Left lung (tissue), 10 donors: ENCODE results near the gene ACSL4. TPM values are rescaled to one million over a fixed set of nuclear protein-coding genes. Genes with fewer than 3 reads are reported as not detected.
A peak's percentile ranks its signal among the peaks of the same experiment; 100 is the strongest.

Experiments used
- ATAC-seq: fragments of 200-7000 bp; cut with Tn5 transposase; one replicate; pipeline ENCODE4 v1.9.1; 2020; ENCODE audit warnings: moderate library complexity
- DNase-seq, 4 donors: peaks; one replicate each; pipeline ENCODE4 v3.0.0-alpha.2; 2013 to 2020
- H3K27ac ChIP-seq, 2 donors: fragments of 200-600 bp; sonication (generic) in 1 of 2; one replicate each; pipeline versions ENCODE4 v1.5.0 to v1.8.0; 2020 to 2021
- H3K27me3 ChIP-seq, 2 donors: fragments of 200-600 bp; sonication (generic) in 1 of 2; one replicate each; pipeline versions ENCODE4 v1.5.0 to v1.8.0; 2020 to 2021
- H3K36me3 ChIP-seq, 2 donors: fragments of 200-600 bp; sonication (generic) in 1 of 2; one replicate each; pipeline versions ENCODE4 v1.5.0 to v1.8.0; 2020 to 2021
- H3K4me1 ChIP-seq, 2 donors: fragments of 200-600 bp; one replicate each; pipeline ENCODE4 v1.8.0; 2021
- H3K4me3 ChIP-seq, 2 donors: fragments of 200-600 bp; sonication (generic) in 1 of 2; one replicate each; pipeline versions ENCODE4 v1.5.0 to v1.8.0; 2020 to 2021; ENCODE audit warnings: mild to moderate bottlenecking in 1 of 2
- H3K9me3 ChIP-seq, 2 donors: fragments of 200-600 bp; sonication (generic) in 1 of 2; one replicate each; pipeline versions ENCODE4 v1.5.0 to v1.8.0; 2020 to 2021
- intact Hi-C, 2 donors: fragments of 100-400 bp; cut with DNase I; formaldehyde crosslinking; loops; one replicate each; pipeline versions ENCODE4 v1.11.2 to v1.14.2; 2022
- polyA plus RNA-seq, 6 donors: library from polyadenylated mRNA; unstranded; fragments of 120-200 nt; gene quantifications; one replicate each; pipeline ENCODE4 v1.2.1, GENCODE V29; 2013; ENCODE audit not compliant: insufficient read length in 6 of 6
- total RNA-seq, 2 donors: library from RNA; stranded (reverse); fragmentation: NEBNext Ultra II Directional; extraction: Animal tissue kit (Norgen Biotek cat#: 25700); gene quantifications; one replicate each; pipeline ENCODE4 v1.2.1, GENCODE V29; 2021
- TF ChIP-seq, protein P1 (sequence below), 2 donors: fragments of 200-600 bp; sonication (generic) in 1 of 2; IDR thresholded peaks; one replicate each; pipeline versions ENCODE4 v1.5.0 to v1.8.0; 2021; ENCODE audit warnings: antibody characterized with exemption in 2 of 2
- donor health status: DM: no; HTN: yes; CAD: no.
- donor health status: DM: no; HTN: no; CAD: no.

ACSL4 gene
- total and polyA plus RNA-seq, 8 donors: 13.2 to 93.9 (median 15.4) TPM

DNA sequence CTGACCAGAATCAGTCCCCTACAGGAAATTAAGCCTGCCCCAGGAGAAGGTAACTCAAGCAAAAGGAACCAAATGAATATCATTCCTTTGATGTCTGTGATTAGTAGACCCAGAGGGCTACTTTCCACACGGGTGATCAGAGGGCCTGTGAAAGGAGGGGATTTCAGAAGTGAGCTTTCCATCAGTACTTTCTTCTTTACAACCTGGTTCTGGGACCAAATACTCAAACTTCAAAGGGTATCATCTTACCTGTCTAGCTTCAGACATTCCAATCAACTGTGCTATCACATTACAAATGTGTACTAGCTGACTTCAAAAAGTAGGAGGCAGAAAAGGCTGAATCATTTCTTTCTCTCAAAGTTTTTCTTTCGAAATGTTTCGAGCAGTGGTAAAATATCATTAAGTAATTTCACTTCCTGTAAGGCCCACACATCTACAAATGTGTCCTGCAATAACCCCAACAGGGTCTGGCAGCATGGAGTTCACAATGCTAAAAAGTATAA, 23.9 kb downstream of the ACSL4 start:
- H3K27ac ChIP-seq: peak overlapping the region in 1 of 2 donors; percentile 53
- no peak overlapping the region for H3K4me3 ChIP-seq
- H3K36me3 ChIP-seq: no peaks in the 10 kb centered on the region
- H3K27me3 ChIP-seq: no peaks in the 10 kb centered on the region
- peak; percentile 31 for ATAC-seq
- TF ChIP-seq, protein P1, sequence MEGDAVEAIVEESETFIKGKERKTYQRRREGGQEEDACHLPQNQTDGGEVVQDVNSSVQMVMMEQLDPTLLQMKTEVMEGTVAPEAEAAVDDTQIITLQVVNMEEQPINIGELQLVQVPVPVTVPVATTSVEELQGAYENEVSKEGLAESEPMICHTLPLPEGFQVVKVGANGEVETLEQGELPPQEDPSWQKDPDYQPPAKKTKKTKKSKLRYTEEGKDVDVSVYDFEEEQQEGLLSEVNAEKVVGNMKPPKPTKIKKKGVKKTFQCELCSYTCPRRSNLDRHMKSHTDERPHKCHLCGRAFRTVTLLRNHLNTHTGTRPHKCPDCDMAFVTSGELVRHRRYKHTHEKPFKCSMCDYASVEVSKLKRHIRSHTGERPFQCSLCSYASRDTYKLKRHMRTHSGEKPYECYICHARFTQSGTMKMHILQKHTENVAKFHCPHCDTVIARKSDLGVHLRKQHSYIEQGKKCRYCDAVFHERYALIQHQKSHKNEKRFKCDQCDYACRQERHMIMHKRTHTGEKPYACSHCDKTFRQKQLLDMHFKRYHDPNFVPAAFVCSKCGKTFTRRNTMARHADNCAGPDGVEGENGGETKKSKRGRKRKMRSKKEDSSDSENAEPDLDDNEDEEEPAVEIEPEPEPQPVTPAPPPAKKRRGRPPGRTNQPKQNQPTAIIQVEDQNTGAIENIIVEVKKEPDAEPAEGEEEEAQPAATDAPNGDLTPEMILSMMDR (IDR thresholded peaks at IDR 0.05): no peak
- peak in 1 of 4 donors; percentile 32 for DNase-seq
- no peaks in the 10 kb centered on the region for H3K9me3 ChIP-seq
- intact Hi-C loops: loop anchor here in 1 of 2 donors (10.0 kb wide), 1 partner anchor 146 kb away; no protein-coding TSS in a partner anchor
- H3K4me1 ChIP-seq: peaks cover 0 to 68% of the 10 kb centered on the region in 2 donors

DNA sequence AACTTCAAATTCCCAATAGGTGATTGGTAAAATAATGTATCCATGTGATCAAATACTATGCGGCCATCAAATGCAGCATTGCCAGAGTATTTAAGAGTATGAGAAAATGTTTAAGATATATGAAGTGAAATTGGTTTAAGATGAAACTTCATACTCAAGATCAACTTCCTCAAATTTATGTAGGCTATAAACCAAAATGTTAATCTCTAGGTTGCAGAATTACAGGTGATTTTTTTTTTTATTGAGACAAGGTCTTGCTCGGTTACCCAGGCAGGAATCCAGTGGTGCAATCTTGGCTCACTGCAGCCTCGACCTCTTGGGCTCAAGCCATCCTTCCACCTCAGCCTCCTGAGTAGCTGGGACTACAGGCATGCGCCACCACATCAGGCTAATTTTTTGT, 25.3 kb downstream of the ACSL4 start:
- no peak for ATAC-seq
- H3K27me3 ChIP-seq: no peaks in the 10 kb centered on the region
- no peak overlapping the region for H3K4me3 ChIP-seq
- no peak for DNase-seq
- no peaks in the 10 kb centered on the region for H3K9me3 ChIP-seq
- no peaks in the 10 kb centered on the region for H3K36me3 ChIP-seq
- H3K27ac ChIP-seq: peak overlapping the region in 1 of 2 donors; percentile 50
- peaks cover 0 to 53% of the 10 kb centered on the region in 2 donors for H3K4me1 ChIP-seq
- intact Hi-C loops: loop anchor here in 1 of 2 donors (10.0 kb wide), 1 partner anchor 147 kb away; no protein-coding TSS in a partner anchor
- TF ChIP-seq, protein P1 (IDR thresholded peaks at IDR 0.05): no peak

DNA sequence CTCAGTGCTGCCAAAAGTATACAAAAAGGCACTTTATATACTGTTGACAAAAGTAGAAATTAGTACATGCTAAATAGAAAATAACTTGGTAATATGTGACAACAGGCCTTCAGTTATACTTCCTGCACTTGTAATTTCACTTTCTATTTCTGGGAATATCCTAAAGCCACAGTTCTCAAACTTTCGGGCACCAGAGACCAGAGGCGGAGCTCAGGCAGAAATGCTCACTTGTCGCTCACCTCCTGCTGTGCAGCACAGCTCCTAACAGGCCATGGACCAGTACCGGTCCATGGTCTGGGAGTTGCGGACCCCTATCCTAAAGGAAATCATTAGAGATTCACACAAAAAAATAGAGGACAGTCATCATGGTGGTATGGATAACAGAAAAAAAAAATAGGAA, 25.7 kb downstream of the ACSL4 start:
- TF ChIP-seq, protein P1 (IDR thresholded peaks at IDR 0.05): no peak
- no peak overlapping the region for H3K4me3 ChIP-seq
- peaks cover 0 to 51% of the 10 kb centered on the region in 2 donors for H3K4me1 ChIP-seq
- no peaks in the 10 kb centered on the region for H3K27me3 ChIP-seq
- H3K36me3 ChIP-seq: no peaks in the 10 kb centered on the region
- intact Hi-C loops: loop anchor here in 1 of 2 donors (10.0 kb wide), 1 partner anchor 147 kb away; no protein-coding TSS in a partner anchor
- DNase-seq: no peak
- no peaks in the 10 kb centered on the region for H3K9me3 ChIP-seq
- ATAC-seq: peak; percentile 40
- H3K27ac ChIP-seq: peak overlapping the region in 1 of 2 donors; percentile 50

DNA sequence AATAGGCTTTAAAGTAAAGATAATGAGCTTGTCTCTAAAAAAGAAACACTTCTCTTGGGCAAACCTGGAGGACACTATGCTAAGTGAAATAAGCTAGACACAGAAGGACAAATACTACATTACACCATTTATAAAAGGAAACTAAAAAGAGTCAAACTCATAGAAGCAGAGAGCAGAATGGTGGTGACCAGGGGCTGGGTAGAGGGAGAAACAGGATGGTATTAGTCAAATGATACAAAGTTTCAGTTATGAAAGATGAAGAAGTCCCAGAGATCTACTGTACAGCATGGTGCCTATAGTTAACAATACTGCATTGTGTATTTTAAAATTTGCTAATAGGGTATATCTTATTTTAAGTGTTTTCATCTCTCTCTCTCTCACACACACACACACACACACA, 28.5 kb downstream of the ACSL4 start:
- H3K36me3 ChIP-seq: no peaks in the 10 kb centered on the region
- TF ChIP-seq, protein P1 (IDR thresholded peaks at IDR 0.05): no peak
- intact Hi-C loops: loop anchor here in 1 of 2 donors (10.0 kb wide), 1 partner anchor 150 kb away; no protein-coding TSS in a partner anchor
- no peak for DNase-seq
- no peak overlapping the region for H3K27ac ChIP-seq
- no peak for ATAC-seq
- H3K9me3 ChIP-seq: no peaks in the 10 kb centered on the region
- H3K4me3 ChIP-seq: no peak overlapping the region
- no peaks in the 10 kb centered on the region for H3K27me3 ChIP-seq
- peaks cover 0 to 34% of the 10 kb centered on the region in 2 donors for H3K4me1 ChIP-seq

DNA sequence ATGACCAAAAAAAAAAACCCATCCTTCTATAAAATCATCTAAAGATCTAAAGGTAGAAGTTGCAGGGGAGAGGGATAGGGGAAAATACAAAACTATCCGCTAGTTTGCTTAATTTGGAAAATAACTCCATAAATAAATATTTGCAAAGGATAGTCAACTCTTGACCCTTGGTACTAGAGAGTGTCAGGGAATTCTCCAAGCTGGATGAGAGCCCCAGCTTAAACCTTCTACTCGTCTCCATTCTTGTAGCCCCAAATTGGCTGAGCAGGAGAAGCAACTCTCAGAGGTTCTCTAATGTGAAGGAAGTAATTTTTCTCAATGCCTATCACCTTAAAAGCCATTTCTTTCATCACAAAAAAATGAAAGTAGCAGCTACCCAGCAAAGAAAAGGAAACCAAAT, 35.2 kb downstream of the ACSL4 start:
- intact Hi-C loops: no loop called here
- TF ChIP-seq, protein P1 (IDR thresholded peaks at IDR 0.05): no peak
- ATAC-seq (no peak), DNase-seq (no peak)
- Histone ChIP-seq H3K27me3 (no peaks in the 10 kb centered on the region), H3K9me3 (no peaks in the 10 kb centered on the region), H3K27ac (no peak overlapping the region), H3K4me1 (peaks cover 0 to 9% of the 10 kb centered on the region in 2 donors), H3K4me3 (no peak overlapping the region), H3K36me3 (no peaks in the 10 kb centered on the region)
